Neural progenitor cell (in vitro differentiated cells): ENCODE measurements around the gene PAQR5.

Source experiments
- CTCF ChIP-seq: fragments of 200-600 bp; sonication (generic); IDR thresholded peaks from 2 replicates; pipeline ENCODE4 v1.5.1; 2017; ENCODE audit warnings: antibody characterized with exemption, mild to moderate bottlenecking
- EZH2 ChIP-seq: fragments of 200-600 bp; sonication (generic); IDR thresholded peaks from 2 replicates; pipeline ENCODE4 v1.6.1; 2017; ENCODE audit warnings: antibody characterized with exemption, mild to moderate bottlenecking, moderate library complexity
- EZH2phosphoT487 ChIP-seq: fragments of 200-600 bp; sonication (generic); IDR thresholded peaks from 2 replicates; pipeline ENCODE4 v1.6.1; 2017; ENCODE audit warnings: antibody characterized with exemption

- TF ChIP-seq CTCF, result no peak
- TF ChIP-seq EZH2phosphoT487, result no peak
- TF ChIP-seq EZH2, result no peak
These were observed 25.2 kb downstream of the PAQR5 start for GRCh38 chr15:69323893-69324430.
